ENCODE data around the gene IFI30.

The IFI30 gene

DNA sequence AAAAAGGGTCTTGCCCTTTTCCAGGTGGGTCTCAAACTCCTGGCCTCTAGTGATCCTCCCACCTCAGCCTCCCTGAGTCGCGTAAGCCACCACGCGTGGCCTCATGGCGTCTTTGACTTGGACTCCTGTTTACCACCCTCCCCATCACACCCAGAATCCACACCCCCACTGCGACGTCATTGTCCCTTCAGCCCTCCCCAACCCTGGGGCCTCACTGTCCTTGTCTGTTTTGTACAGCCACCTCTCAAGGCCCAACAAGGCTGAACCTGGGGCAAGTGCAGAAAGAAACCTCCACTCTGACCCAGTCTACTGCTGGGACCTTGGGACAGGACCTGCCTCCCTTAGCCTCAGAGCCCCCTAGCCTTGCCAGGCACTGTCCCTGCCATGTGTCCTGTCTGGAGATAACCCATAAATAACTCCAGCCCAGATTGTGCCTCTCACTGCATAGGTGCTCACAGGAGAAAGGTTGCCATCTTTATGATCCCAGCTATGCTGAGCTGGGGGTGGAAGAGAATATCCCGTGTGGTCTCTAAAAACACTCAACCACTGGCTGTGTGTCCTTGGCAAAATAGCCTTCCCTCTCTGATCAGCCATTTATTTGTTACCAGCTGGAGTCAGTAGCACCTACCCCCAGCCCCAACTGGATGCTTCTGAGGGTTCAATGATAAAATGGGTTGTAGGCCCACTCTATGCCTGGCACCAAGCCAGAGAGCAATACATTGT, 1.8 kb upstream of the IFI30 start:
- DNase-seq: no peak

- no peak for DNase-seq
Observed at GRCh38 chr19:18172331-18173053, 1.1 kb upstream of the IFI30 start.

- DNase-seq: no peak
Observed at GRCh38 chr19:18173054-18173571, 500 bp upstream of the IFI30 start.

DNA sequence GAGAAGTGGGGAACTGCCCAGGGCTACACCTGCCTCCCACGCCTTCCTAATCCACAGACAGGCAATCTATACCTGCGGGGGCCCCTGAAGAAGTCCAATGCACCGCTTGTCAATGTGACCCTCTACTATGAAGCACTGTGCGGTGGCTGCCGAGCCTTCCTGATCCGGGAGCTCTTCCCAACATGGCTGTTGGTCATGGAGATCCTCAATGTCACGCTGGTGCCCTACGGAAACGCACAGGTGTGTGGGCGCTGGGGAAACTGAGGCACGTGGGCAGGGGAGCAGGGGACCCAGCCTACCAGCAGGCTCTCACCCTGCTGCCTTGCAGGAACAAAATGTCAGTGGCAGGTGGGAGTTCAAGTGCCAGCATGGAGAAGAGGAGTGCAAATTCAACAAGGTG, 1.4 kb downstream of the IFI30 start:
- DNase-seq: no peak

- DNase-seq: no peak
Observed at GRCh38 chr19:18176367-18177310, 3.0 kb downstream of the IFI30 start.

GRCh38 chr19:18179957-18180356, 6.3 kb downstream of the IFI30 start:
- no peak for DNase-seq

- DNase-seq: no peak
Observed at GRCh38 chr19:18183529-18183928, 9.9 kb downstream of the IFI30 start.

GRCh38 chr19:18185538-18185937, 11.9 kb downstream of the IFI30 start:
- DNase-seq: no peak

GRCh38 chr19:18190278-18190677, 16.7 kb downstream of the IFI30 start:
- no peak for DNase-seq

DNA sequence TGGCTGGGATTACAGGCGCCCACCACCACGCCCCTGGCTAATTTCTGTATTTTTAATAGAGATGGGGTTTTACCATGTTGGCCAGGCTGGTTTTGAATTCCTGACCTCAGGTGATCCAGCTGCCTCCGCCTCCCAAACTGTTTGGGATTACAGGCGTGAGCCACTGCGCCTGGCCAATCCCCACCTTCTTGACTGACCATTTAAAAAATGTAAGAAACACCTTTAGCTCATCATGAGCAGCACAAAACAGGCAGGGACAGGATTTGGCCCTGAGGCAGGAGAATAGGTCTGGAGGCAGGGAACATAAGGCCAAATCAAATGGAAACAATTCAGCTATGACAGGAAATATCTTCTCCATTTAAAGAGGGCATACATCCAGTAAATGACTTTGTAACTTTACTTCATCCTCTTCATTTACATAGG, 18.0 kb downstream of the IFI30 start:
- no peak for DNase-seq

- peak; percentile 100 for DNase-seq
Observed at GRCh38 chr19:18192673-18193387, 19.2 kb downstream of the IFI30 start, which contains the start of gene MPV17L2. MPV17L2 (plus strand) TSS chr19:18193218; CDS start chr19:18193282, 64 bp downstream.

- DNase-seq: no peak
Observed at GRCh38 chr19:18193388-18194180, 20.0 kb downstream of the IFI30 start.

DNA sequence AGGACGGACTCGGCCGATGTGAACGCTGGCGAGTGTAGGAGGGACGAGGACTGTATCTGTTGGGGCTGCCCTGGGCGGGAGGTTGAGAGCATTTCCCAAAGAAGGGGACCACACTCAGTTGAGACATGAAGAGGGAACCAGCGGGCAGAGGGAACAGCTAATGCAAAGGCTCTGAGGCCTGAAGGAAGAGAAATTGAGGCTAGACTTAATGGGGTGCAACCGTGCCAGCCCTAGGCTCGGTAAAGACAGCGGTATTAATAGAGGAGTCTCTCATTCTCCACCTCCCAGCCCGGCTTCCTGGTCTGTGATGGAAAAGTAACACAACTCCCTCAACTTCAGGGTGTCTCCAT, 20.5 kb downstream of the IFI30 start:
- no peak for DNase-seq

- no peak for DNase-seq
Observed at GRCh38 chr19:18194554-18195238, 21.1 kb downstream of the IFI30 start.

DNA sequence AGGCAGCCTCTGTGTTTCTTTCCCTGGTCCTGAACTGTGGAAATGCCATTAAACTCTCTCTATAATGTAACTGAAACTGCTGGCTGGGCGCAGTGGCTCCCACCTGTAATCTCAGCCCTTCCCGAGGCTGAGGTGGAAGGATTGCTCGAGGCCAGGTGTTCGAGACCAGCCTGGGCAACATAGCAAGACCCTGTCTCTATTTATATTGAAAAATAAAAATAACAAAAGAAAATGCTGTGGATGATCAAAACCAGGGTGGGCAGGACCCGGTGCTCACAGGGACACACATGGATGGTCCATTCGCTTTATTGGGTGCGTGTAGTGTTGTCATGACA, 22.9 kb downstream of the IFI30 start:
- DNase-seq: no peak

DNA sequence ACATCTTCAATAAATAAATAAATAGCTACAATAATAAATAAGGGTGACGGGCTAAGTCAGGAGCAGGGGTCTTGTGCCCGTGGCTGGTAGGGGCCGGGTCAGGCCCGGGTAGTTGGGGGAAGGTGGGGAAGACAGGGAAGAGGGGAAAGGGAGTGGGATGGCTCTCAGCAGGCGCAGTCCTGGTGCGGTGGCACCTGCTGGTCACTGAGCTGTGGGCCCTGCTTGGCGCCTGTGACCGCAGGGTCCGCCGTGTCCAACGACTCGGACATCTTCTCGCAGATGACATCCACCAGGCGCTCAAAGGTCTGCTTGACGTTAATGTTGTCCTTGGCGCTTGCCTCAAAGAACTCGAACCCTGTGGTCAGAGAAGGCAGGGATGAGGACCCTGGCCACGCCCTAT, 23.7 kb downstream of the IFI30 start:
- DNase-seq: no peak

DNA sequence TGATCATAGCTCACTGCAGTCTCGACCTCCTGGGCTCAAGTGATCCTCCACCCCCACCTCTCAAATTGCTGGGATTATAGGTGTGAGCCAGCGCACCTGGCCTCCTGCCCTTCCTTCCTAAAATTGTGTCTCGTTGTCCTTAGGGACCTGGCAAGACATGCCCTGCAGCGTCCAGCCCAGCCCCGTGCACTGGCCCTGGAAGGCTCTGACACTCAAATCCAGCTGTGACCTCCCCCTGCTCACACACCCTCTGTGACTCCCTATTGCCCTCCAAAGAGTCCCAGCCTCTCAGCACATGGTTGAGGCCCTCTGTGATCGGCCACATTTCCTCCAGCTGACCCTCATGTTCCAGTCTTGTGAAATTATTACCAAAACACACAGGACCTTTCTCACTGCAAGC, 24.3 kb downstream of the IFI30 start:
- no peak for DNase-seq

GRCh38 chr19:18198374-18198773, 24.8 kb downstream of the IFI30 start:
- no peak for DNase-seq

DNA sequence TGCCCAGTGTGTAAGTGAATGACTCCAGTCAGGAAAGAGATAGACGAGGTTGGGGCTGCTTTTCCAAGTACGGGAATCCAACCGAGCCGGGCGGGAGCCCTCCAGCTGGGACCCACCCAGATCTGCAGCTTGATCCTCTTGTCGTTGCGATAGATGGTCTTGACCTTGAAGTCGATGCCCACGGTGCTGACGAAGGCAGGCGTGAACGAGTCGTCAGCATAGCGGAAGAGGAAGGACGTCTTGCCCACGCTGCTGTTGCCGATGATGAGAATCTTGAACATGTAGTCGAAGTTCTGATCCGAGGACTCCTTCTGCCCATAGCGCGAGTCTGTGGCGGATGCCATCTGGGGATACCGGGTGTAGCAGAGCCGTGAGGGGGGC, 28.8 kb downstream of the IFI30 start:
- DNase-seq: no peak

GRCh38 chr19:18202778-18203407, 29.3 kb downstream of the IFI30 start:
- DNase-seq: no peak

GRCh38 chr19:18203408-18203862, 29.8 kb downstream of the IFI30 start:
- DNase-seq: no peak

Data from amniotic stem cell (primary cell).